GM12865 (cell line): ENCODE data around the gene EFR3B.
"Not testable (repeated sequence)": the region's sequence is repeated elsewhere in the genome, so short reads cannot be mapped to it uniquely, and the experiment has no call there.

ENCODE experiments used
- DNase-seq: peaks from one replicate; pipeline ENCODE4 v3.0.0; 2010; ENCODE audit warnings: low read depth
- H3K4me3 ChIP-seq: 2 replicates; pipeline ENCODE4 v1.5.1; 2011; ENCODE audit warnings: mild to moderate bottlenecking, low read depth, low read length, control low read depth
- CTCF ChIP-seq: IDR thresholded peaks from 2 replicates; pipeline ENCODE4 v1.5.1; 2011; ENCODE audit warnings: low read length, control low read depth, low read depth, inconsistent platforms; ENCODE audit not compliant: insufficient read depth; ENCODE audit errors: missing control alignments

EFR3B gene

GRCh38 chr2:25089605-25090315 lies 47.9 kb downstream of the EFR3B start:
- TF ChIP-seq CTCF, result no peak
- no peak overlapping the region for H3K4me3 ChIP-seq
- no peak for DNase-seq

GRCh38 chr2:25090801-25091200 lies 48.9 kb downstream of the EFR3B start:
- TF ChIP-seq CTCF, result no peak
- DNase-seq, result no peak
- H3K4me3 ChIP-seq, result no peak overlapping the region

GRCh38 chr2:25091265-25091664 lies 49.4 kb downstream of the EFR3B start:
- TF ChIP-seq CTCF, result no peak
- no peak for DNase-seq
- no peak overlapping the region for H3K4me3 ChIP-seq

- no peak for DNase-seq
- no peak for TF ChIP-seq CTCF
These were observed 56.2 kb downstream of the EFR3B start for GRCh38 chr2:25098056-25098455.

GRCh38 chr2:25098670-25099486 lies 57.0 kb downstream of the EFR3B start:
- TF ChIP-seq CTCF, result no peak
- no peak overlapping the region for H3K4me3 ChIP-seq
- no peak for DNase-seq

More at GRCh38 chr2:25098056-25098455, 56.2 kb downstream of the EFR3B start:
- no peak overlapping the region for H3K4me3 ChIP-seq

GRCh38 chr2:25102352-25102751 lies 60.5 kb downstream of the EFR3B start:
- DNase-seq, H3K4me3 ChIP-seq: not testable (repeated sequence)

GRCh38 chr2:25103287-25103871 lies 61.5 kb downstream of the EFR3B start:
- DNase-seq, result no peak
- no peak overlapping the region for H3K4me3 ChIP-seq
- no peak for TF ChIP-seq CTCF
